ENCODE results near the gene ACVR2A.

Gene ACVR2A

GRCh38 chr2:147855977-147856376 lies 11.1 kb downstream of the ACVR2A start:
- DNase-seq: no peak

- DNase-seq: no peak
These were observed 15.2 kb downstream of the ACVR2A start for GRCh38 chr2:147860009-147860408.

GRCh38 chr2:147862859-147863516 lies 18.2 kb downstream of the ACVR2A start:
- no peak for DNase-seq

- no peak for DNase-seq
These were observed 19.0 kb downstream of the ACVR2A start for GRCh38 chr2:147863835-147864234.

GRCh38 chr2:147865560-147865959 lies 20.7 kb downstream of the ACVR2A start:
- DNase-seq: no peak

- DNase-seq: no peak
These were observed 22.2 kb downstream of the ACVR2A start for GRCh38 chr2:147867050-147867449.

- no peak for DNase-seq
These were observed 25.1 kb downstream of the ACVR2A start for GRCh38 chr2:147869934-147870333.

- no peak for DNase-seq
These were observed 28.1 kb downstream of the ACVR2A start for GRCh38 chr2:147872967-147873366.

- DNase-seq: no peak
These were observed 29.1 kb downstream of the ACVR2A start for GRCh38 chr2:147873859-147874483.

- DNase-seq: no peak
These were observed 35.0 kb downstream of the ACVR2A start for GRCh38 chr2:147879846-147880245.

- no peak for DNase-seq
These were observed 37.8 kb downstream of the ACVR2A start for GRCh38 chr2:147882631-147883030.

- no peak for DNase-seq
These were observed 40.0 kb downstream of the ACVR2A start for GRCh38 chr2:147884830-147885229.

GRCh38 chr2:147886136-147886535 lies 41.3 kb downstream of the ACVR2A start:
- no peak for DNase-seq

GRCh38 chr2:147888680-147889079 lies 43.9 kb downstream of the ACVR2A start:
- DNase-seq: no peak

- DNase-seq: no peak
These were observed 59.2 kb downstream of the ACVR2A start for GRCh38 chr2:147904051-147904450.

GRCh38 chr2:147909178-147909577 lies 64.3 kb downstream of the ACVR2A start:
- no peak for DNase-seq

GRCh38 chr2:147910990-147911473 lies 66.2 kb downstream of the ACVR2A start:
- no peak for DNase-seq

- DNase-seq: no peak
These were observed 69.1 kb downstream of the ACVR2A start for GRCh38 chr2:147913701-147914480.

- no peak for DNase-seq
These were observed 71.2 kb downstream of the ACVR2A start for GRCh38 chr2:147916067-147916466.

GRCh38 chr2:147916723-147917122 lies 71.9 kb downstream of the ACVR2A start:
- DNase-seq: no peak

GRCh38 chr2:147917161-147917560 lies 72.3 kb downstream of the ACVR2A start:
- no peak for DNase-seq

GRCh38 chr2:147923846-147924245 lies 79.0 kb downstream of the ACVR2A start:
- no peak for DNase-seq

- no peak for DNase-seq
These were observed 79.8 kb downstream of the ACVR2A start for GRCh38 chr2:147924647-147925046.

GRCh38 chr2:147925886-147926285 lies 81.1 kb downstream of the ACVR2A start:
- DNase-seq: no peak

Measured in activated gamma-delta T cell (primary cell).